Measurements from ENCODE around the gene SCN4B. TPM values are rescaled to one million over a fixed set of nuclear protein-coding genes. Genes with fewer than 3 reads are reported as not detected.

SCN4B gene
- total and polyA plus RNA-seq, 4 experiments from 2014 or later = not detected

Other genes with a start within 250 kb of the SCN4B start
- 1 to 10 TPM; 3.7 to 4.0 TPM for gene TMPRSS13, start 223.4 kb downstream of the SCN4B start, total RNA-seq
- gene TMPRSS13, start 223.4 kb downstream of the SCN4B start, polyA plus RNA-seq = under 1 TPM; 0.45 to 0.94 TPM
- gene IL10RA, start 166.4 kb downstream of the SCN4B start, total RNA-seq = 100 to 1,000 TPM; 398 to 406 TPM
- 100 to 1,000 TPM; 362 to 468 TPM for gene IL10RA, start 166.4 kb downstream of the SCN4B start, polyA plus RNA-seq
- gene TMPRSS4, start 75.7 kb downstream of the SCN4B start, total RNA-seq = under 1 TPM in 1 of 2 experiments, not detected in 1; 0.33 TPM
- gene TMPRSS4, start 75.7 kb downstream of the SCN4B start, polyA plus RNA-seq = not detected
- gene SMIM35, start 65.9 kb downstream of the SCN4B start, total RNA-seq = under 1 TPM; 0.44 to 0.55 TPM
- gene SMIM35, start 65.9 kb downstream of the SCN4B start, polyA plus RNA-seq = under 1 TPM; 0.21 to 0.76 TPM
- gene SCN2B, start 23.8 kb upstream of the SCN4B start, total RNA-seq = not detected
- not detected for gene SCN2B, start 23.8 kb upstream of the SCN4B start, polyA plus RNA-seq
- 100 to 1,000 TPM; 115 to 116 TPM for gene JAML, start 72.2 kb upstream of the SCN4B start, total RNA-seq
- 100 to 1,000 TPM; 169 to 194 TPM for gene JAML, start 72.2 kb upstream of the SCN4B start, polyA plus RNA-seq
- gene MPZL3, start 99.5 kb upstream of the SCN4B start, total RNA-seq = 10 to 100 TPM; 29.9 to 32.0 TPM
- 10 to 100 TPM; 12.3 to 12.6 TPM for gene MPZL3, start 99.5 kb upstream of the SCN4B start, polyA plus RNA-seq
- 1 to 10 TPM; 2.9 to 3.7 TPM for gene MPZL2, start 111.5 kb upstream of the SCN4B start, total RNA-seq
- 1 to 10 TPM in 1 of 2 donors, under 1 TPM in 1; 0.64 to 4.2 TPM for gene MPZL2, start 111.5 kb upstream of the SCN4B start, polyA plus RNA-seq
- 100 to 1,000 TPM; 581 to 618 TPM for gene CD3E, start 151.9 kb upstream of the SCN4B start, total RNA-seq
- 100 to 1,000 TPM; 627 to 999 TPM for gene CD3E, start 151.9 kb upstream of the SCN4B start, polyA plus RNA-seq
- gene CD3D, start 189.9 kb upstream of the SCN4B start, total RNA-seq = 100 to 1,000 TPM; 338 to 343 TPM
- 1,000 to 10,000 TPM in 1 of 2 donors, 100 to 1,000 TPM in 1; 993 to 1,046 TPM for gene CD3D, start 189.9 kb upstream of the SCN4B start, polyA plus RNA-seq
- gene CD3G, start 191.5 kb upstream of the SCN4B start, total RNA-seq = 100 to 1,000 TPM; 191 to 205 TPM
- gene CD3G, start 191.5 kb upstream of the SCN4B start, polyA plus RNA-seq = 100 to 1,000 TPM; 131 to 417 TPM
- gene UBE4A, start 206.8 kb upstream of the SCN4B start, total RNA-seq = 10 to 100 TPM; 50.3 to 52.2 TPM
- 10 to 100 TPM; 16.9 to 25.5 TPM for gene UBE4A, start 206.8 kb upstream of the SCN4B start, polyA plus RNA-seq
- 100 to 1,000 TPM; 158 to 161 TPM for gene ATP5MG, start 248.8 kb upstream of the SCN4B start, total RNA-seq
- 100 to 1,000 TPM; 595 to 704 TPM for gene ATP5MG, start 248.8 kb upstream of the SCN4B start, polyA plus RNA-seq

Measured in CD4-positive, alpha-beta memory T cell (primary cell).